Measurements from ENCODE around the gene SGMS1. TPM values are rescaled to one million over a fixed set of nuclear protein-coding genes. Genes with fewer than 3 reads are reported as not detected.
A peak's percentile ranks its signal among the peaks of the same experiment; 100 is the strongest.

The SGMS1 gene
- polyA plus RNA-seq, 1 of the 3 experiments (the other 2 are of a cell fraction), result 6.3 TPM

DNA sequence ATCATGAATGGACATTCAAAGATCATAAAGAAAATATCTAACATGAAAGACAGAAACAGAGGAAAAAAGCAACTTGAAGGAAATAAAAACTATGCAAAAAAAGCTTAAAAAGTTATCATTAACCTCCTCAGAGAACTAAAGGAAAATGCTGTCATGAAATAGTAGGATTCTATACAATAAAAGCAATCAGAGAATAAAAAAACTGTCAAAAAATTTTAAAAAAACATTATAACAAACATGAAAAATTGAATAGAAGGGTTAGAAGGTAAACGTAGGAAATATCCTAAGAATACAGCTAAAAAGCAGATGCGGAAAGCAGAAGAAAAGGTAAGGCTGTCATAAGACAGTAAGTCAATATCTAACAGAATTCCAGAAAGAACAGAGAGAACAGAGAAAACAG lies 44.8 kb downstream of the SGMS1 start (continued):
- TF ChIP-seq SMC3 (IDR thresholded peaks at IDR 0.05; ENCODE audit: low read depth, low read length) (no peak), TAF1 (IDR thresholded peaks at IDR 0.05; ENCODE audit: borderline replicate concordance, low read depth, low read length) (no peak), ELF1 (IDR thresholded peaks at IDR 0.05) (no peak)
- TF ChIP-seq, protein P1, sequence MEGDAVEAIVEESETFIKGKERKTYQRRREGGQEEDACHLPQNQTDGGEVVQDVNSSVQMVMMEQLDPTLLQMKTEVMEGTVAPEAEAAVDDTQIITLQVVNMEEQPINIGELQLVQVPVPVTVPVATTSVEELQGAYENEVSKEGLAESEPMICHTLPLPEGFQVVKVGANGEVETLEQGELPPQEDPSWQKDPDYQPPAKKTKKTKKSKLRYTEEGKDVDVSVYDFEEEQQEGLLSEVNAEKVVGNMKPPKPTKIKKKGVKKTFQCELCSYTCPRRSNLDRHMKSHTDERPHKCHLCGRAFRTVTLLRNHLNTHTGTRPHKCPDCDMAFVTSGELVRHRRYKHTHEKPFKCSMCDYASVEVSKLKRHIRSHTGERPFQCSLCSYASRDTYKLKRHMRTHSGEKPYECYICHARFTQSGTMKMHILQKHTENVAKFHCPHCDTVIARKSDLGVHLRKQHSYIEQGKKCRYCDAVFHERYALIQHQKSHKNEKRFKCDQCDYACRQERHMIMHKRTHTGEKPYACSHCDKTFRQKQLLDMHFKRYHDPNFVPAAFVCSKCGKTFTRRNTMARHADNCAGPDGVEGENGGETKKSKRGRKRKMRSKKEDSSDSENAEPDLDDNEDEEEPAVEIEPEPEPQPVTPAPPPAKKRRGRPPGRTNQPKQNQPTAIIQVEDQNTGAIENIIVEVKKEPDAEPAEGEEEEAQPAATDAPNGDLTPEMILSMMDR (IDR thresholded peaks at IDR 0.05), result no peak

DNA sequence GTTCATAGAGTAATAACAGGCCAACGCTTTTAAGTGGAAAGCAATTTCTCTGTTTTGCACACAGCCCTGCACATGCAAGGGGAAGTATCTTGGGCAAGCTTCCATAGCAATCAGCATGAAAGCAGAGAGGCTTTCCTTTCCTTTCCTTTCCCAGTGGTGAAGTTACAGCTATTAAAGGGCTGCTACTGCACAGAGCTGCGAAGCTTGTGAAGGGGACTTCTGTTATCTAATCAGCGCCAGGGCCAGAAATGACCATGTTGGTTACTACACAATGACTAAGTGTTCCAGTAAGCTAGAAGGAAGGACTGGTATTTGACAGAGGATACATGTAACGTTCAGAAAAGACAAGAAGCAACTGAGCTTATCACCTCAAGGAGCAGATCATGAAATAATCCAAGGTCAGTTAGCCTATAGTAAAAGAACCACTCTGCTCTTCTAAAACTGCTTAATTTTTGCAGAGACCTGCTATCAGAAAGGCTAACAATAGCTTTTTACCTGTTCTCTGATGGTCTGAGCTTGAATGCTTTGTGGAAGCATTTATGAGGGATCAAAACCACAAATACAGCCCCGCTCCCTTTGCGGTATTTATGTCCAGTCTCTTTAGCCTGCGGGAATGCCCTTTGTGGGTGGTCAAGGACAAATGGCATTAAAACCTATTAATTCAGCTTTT lies 45.9 kb downstream of the SGMS1 start:
- no peak overlapping the region for H3K9ac ChIP-seq
- 0 out of 2 replicates have a peak, but pooled peaks cover 14% of the 10 kb centered on the region for H3K79me2 ChIP-seq (ENCODE audit: insufficient read depth)
- TF ChIP-seq, protein P2, sequence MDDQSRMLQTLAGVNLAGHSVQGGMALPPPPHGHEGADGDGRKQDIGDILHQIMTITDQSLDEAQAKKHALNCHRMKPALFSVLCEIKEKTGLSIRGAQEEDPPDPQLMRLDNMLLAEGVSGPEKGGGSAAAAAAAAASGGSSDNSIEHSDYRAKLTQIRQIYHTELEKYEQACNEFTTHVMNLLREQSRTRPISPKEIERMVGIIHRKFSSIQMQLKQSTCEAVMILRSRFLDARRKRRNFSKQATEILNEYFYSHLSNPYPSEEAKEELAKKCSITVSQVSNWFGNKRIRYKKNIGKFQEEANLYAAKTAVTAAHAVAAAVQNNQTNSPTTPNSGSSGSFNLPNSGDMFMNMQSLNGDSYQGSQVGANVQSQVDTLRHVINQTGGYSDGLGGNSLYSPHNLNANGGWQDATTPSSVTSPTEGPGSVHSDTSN (IDR thresholded peaks at IDR 0.05), result peak; percentile 21; the same call in 1 of the 2 replicates
- TF ChIP-seq, protein P3, sequence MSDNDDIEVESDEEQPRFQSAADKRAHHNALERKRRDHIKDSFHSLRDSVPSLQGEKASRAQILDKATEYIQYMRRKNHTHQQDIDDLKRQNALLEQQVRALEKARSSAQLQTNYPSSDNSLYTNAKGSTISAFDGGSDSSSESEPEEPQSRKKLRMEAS (IDR thresholded peaks at IDR 0.05; ENCODE audit: low read depth), result 0 out of 2 replicates have a peak, but pooled peaks have one; percentile 29
- TF ChIP-seq, protein P4, sequence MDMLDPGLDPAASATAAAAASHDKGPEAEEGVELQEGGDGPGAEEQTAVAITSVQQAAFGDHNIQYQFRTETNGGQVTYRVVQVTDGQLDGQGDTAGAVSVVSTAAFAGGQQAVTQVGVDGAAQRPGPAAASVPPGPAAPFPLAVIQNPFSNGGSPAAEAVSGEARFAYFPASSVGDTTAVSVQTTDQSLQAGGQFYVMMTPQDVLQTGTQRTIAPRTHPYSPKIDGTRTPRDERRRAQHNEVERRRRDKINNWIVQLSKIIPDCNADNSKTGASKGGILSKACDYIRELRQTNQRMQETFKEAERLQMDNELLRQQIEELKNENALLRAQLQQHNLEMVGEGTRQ (IDR thresholded peaks at IDR 0.05; ENCODE audit: borderline replicate concordance, low read depth, low read length), result no peak
- TF ChIP-seq, protein P5, sequence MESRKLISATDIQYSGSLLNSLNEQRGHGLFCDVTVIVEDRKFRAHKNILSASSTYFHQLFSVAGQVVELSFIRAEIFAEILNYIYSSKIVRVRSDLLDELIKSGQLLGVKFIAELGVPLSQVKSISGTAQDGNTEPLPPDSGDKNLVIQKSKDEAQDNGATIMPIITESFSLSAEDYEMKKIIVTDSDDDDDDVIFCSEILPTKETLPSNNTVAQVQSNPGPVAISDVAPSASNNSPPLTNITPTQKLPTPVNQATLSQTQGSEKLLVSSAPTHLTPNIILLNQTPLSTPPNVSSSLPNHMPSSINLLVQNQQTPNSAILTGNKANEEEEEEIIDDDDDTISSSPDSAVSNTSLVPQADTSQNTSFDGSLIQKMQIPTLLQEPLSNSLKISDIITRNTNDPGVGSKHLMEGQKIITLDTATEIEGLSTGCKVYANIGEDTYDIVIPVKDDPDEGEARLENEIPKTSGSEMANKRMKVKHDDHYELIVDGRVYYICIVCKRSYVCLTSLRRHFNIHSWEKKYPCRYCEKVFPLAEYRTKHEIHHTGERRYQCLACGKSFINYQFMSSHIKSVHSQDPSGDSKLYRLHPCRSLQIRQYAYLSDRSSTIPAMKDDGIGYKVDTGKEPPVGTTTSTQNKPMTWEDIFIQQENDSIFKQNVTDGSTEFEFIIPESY (IDR thresholded peaks at IDR 0.05; ENCODE audit: borderline replicate concordance, low read depth), result no peak
- TF ChIP-seq, protein P6, sequence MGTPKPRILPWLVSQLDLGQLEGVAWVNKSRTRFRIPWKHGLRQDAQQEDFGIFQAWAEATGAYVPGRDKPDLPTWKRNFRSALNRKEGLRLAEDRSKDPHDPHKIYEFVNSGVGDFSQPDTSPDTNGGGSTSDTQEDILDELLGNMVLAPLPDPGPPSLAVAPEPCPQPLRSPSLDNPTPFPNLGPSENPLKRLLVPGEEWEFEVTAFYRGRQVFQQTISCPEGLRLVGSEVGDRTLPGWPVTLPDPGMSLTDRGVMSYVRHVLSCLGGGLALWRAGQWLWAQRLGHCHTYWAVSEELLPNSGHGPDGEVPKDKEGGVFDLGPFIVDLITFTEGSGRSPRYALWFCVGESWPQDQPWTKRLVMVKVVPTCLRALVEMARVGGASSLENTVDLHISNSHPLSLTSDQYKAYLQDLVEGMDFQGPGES (IDR thresholded peaks at IDR 0.05; ENCODE audit: low read depth, low read length), result no peak
- TF ChIP-seq TCF12 (IDR thresholded peaks at IDR 0.05) (peak; percentile 7; the same call in 1 of the 2 replicates), FOSL2 (IDR thresholded peaks at IDR 0.05; ENCODE audit: borderline replicate concordance, low read depth) (peak; percentile 50; the same call in 1 of the 2 replicates), YY1 (IDR thresholded peaks at IDR 0.05; ENCODE audit: low read depth) (no peak), FOXJ3 (CRISPR knock-in tag; IDR thresholded peaks at IDR 0.05) (no peak)
- TF ChIP-seq, protein P1 (IDR thresholded peaks at IDR 0.05), result no peak
- H3K4me1 ChIP-seq (ENCODE audit: control insufficient read depth in 1 of 2, insufficient read depth in 2 of 2, low read depth in 1 of 2, low read length in 1 of 2), result peaks cover 15 to 25% of the 10 kb centered on the region in 2 experiments
- no peaks in the 10 kb centered on the region for H4K20me1 ChIP-seq (ENCODE audit: insufficient read depth)
- DNase-seq, result no peak
- ChIA-PET CTCF (interaction anchor here (0.9 to 1.4 kb wide), 3 partner anchors 13 to 23 kb away, joined by 3 to 4 read pairs (median 3); no protein-coding TSS in a partner anchor), POLR2A (interaction anchor here (0.9 kb wide), 1 partner anchor 15 kb away, joined by 3 read pairs; no protein-coding TSS in a partner anchor)
- WGBS (ENCODE audit: low lambda C conversion rate), result 60% methylated on average over 7 of the region's 7 CpGs
- H3K9me2 ChIP-seq, result no peaks in the 10 kb centered on the region
- H3K4me3 ChIP-seq (ENCODE audit: low read depth in 2 of 2, low read length in 1 of 2), result no peak overlapping the region
- peak overlapping the region; percentile 56 to 71 for H3K27ac ChIP-seq (ENCODE audit: low read depth in 2 of 2, low read length in 1 of 2)
- H3K27me3 ChIP-seq (ENCODE audit: insufficient read depth), result no peaks in the 10 kb centered on the region
- peak overlapping the region; percentile 20 for H3K4me2 ChIP-seq
- no peak overlapping the region for H2AFZ ChIP-seq (ENCODE audit: low read depth)
- H3K36me3 ChIP-seq (replicated peaks in 1 of 2; ENCODE audit: control insufficient read depth in 1 of 2, insufficient read depth in 2 of 2, low read length in 1 of 2), result no peaks in the 10 kb centered on the region
- H3F3A ChIP-seq (replicated peaks; ENCODE audit: insufficient read depth), result peaks cover 11% of the 10 kb centered on the region
- no peaks in the 10 kb centered on the region for H3K9me3 ChIP-seq
